Measurements from ENCODE around the gene MCTP1. TPM values are rescaled to one million over a fixed set of nuclear protein-coding genes. Genes with fewer than 3 reads are reported as not detected.

MCTP1 gene
- total RNA-seq, 1 experiment from 2014 or later, result 0.44 TPM

DNA sequence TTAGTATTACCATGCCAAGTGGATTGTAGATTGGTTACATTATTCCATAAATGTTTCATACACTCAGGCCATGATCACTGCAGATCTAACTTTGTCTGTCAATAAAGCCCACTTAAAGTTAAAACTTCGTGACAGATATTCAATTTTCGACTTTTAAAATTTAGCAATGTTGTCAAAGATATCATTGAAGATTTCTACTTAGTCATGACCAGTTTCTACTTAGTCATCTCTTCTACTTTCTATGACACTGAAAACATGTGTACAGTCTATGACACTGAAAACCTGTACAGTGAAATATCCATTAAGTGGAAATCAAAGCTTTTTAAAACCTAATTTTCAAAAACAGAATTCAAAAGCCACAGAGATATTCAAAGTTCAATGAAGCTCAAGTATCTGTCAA is 258.2 kb downstream of the MCTP1 start:
- intact Hi-C loops (cut with micrococcal nuclease), result no loop called here
- H2AFZ ChIP-seq (ENCODE audit: low read depth, low read length, poor library complexity, severe bottlenecking), result no peak overlapping the region
- H3K4me3 ChIP-seq (replicated peaks in 1 of 2; ENCODE audit: low read depth in 1 of 2, low read length in 2 of 2), result no peak overlapping the region
- no peak overlapping the region for H3K9ac ChIP-seq (ENCODE audit: low read length)
- no peaks in the 10 kb centered on the region for H3K9me2 ChIP-seq (ENCODE audit: insufficient read depth)
- H3K36me3 ChIP-seq (ENCODE audit: control insufficient read depth in 1 of 2, insufficient read depth in 2 of 2, low read length in 2 of 2), result no peaks in the 10 kb centered on the region
- no peak overlapping the region for H3K4me2 ChIP-seq (ENCODE audit: low read length)
- no peaks in the 10 kb centered on the region for H3K79me2 ChIP-seq (ENCODE audit: insufficient read depth, low read length)
- no TSS peak for BruUV-seq (replicated peaks)
- no peaks in the 10 kb centered on the region for H3K27me3 ChIP-seq (ENCODE audit: insufficient read depth, low read length)
- ChIA-PET CTCF (no interaction called here), RAD21 (ENCODE audit: low non-redundant PET in 1 of 2, low total read pairs in 2 of 2, uncharacterized antibody in 2 of 2, unreplicated experiment in 2 of 2) (no interaction called here), POLR2A (no interaction called here)
- DNase-seq (ENCODE audit: low read depth, low spot score) (no peak), ATAC-seq (no peak)
- H3K9me3 ChIP-seq (ENCODE audit: control insufficient read depth in 1 of 2, insufficient read depth in 1 of 2, low read depth in 1 of 2, low read length in 2 of 2), result no peaks in the 10 kb centered on the region
- H4K20me1 ChIP-seq (ENCODE audit: insufficient read depth), result no peaks in the 10 kb centered on the region
- H3K27ac ChIP-seq (ENCODE audit: low read depth, low read length), result no peak overlapping the region
- no peaks in the 10 kb centered on the region for H3K4me1 ChIP-seq (ENCODE audit: control insufficient read depth in 1 of 2, insufficient read depth in 2 of 2, low read length in 2 of 2)
- TF ChIP-seq POLR2AphosphoS5 (IDR thresholded peaks at IDR 0.05; ENCODE audit: low read depth, low read length) (no peak), SRF (IDR thresholded peaks at IDR 0.05; ENCODE audit: low read depth) (no peak), CEBPB (IDR thresholded peaks at IDR 0.05; ENCODE audit: low read depth) (no peak), FOSL1 (IDR thresholded peaks at IDR 0.05; ENCODE audit: low read depth) (no peak), EGR1 (IDR thresholded peaks at IDR 0.05; ENCODE audit: low read depth) (no peak), ELF1 (IDR thresholded peaks at IDR 0.05; ENCODE audit: borderline replicate concordance, low read depth) (no peak), EZH2phosphoT487 (IDR thresholded peaks at IDR 0.05; ENCODE audit: borderline replicate concordance) (no peak), TCF7L2 (IDR thresholded peaks at IDR 0.05; ENCODE audit: borderline replicate concordance, extremely low read depth, insufficient read depth, insufficient read length) (no peak), CBX3 (IDR thresholded peaks at IDR 0.05; ENCODE audit: low read depth) (no peak), JUND (IDR thresholded peaks at IDR 0.05) (no peak), SP1 (IDR thresholded peaks at IDR 0.05; ENCODE audit: low read depth) (no peak), SIN3A (IDR thresholded peaks at IDR 0.05; ENCODE audit: low read depth) (no peak), EZH2 (IDR thresholded peaks at IDR 0.05) (no peak), ZFX (IDR thresholded peaks at IDR 0.05) (no peak), YY1 (IDR thresholded peaks at IDR 0.05; ENCODE audit: extremely low read depth, insufficient replicate concordance, low read depth, low read length) (no peak), ZNF274 (IDR thresholded peaks at IDR 0.05; ENCODE audit: low read depth, low read length) (no peak)
- TF ChIP-seq, protein P1, sequence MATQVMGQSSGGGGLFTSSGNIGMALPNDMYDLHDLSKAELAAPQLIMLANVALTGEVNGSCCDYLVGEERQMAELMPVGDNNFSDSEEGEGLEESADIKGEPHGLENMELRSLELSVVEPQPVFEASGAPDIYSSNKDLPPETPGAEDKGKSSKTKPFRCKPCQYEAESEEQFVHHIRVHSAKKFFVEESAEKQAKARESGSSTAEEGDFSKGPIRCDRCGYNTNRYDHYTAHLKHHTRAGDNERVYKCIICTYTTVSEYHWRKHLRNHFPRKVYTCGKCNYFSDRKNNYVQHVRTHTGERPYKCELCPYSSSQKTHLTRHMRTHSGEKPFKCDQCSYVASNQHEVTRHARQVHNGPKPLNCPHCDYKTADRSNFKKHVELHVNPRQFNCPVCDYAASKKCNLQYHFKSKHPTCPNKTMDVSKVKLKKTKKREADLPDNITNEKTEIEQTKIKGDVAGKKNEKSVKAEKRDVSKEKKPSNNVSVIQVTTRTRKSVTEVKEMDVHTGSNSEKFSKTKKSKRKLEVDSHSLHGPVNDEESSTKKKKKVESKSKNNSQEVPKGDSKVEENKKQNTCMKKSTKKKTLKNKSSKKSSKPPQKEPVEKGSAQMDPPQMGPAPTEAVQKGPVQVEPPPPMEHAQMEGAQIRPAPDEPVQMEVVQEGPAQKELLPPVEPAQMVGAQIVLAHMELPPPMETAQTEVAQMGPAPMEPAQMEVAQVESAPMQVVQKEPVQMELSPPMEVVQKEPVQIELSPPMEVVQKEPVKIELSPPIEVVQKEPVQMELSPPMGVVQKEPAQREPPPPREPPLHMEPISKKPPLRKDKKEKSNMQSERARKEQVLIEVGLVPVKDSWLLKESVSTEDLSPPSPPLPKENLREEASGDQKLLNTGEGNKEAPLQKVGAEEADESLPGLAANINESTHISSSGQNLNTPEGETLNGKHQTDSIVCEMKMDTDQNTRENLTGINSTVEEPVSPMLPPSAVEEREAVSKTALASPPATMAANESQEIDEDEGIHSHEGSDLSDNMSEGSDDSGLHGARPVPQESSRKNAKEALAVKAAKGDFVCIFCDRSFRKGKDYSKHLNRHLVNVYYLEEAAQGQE (IDR thresholded peaks at IDR 0.05; ENCODE audit: low read depth), result no peak
- TF ChIP-seq, protein P2, sequence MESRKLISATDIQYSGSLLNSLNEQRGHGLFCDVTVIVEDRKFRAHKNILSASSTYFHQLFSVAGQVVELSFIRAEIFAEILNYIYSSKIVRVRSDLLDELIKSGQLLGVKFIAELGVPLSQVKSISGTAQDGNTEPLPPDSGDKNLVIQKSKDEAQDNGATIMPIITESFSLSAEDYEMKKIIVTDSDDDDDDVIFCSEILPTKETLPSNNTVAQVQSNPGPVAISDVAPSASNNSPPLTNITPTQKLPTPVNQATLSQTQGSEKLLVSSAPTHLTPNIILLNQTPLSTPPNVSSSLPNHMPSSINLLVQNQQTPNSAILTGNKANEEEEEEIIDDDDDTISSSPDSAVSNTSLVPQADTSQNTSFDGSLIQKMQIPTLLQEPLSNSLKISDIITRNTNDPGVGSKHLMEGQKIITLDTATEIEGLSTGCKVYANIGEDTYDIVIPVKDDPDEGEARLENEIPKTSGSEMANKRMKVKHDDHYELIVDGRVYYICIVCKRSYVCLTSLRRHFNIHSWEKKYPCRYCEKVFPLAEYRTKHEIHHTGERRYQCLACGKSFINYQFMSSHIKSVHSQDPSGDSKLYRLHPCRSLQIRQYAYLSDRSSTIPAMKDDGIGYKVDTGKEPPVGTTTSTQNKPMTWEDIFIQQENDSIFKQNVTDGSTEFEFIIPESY (IDR thresholded peaks at IDR 0.05; ENCODE audit: extremely low read depth, insufficient replicate concordance, low read length), result no peak
- TF ChIP-seq, protein P3, sequence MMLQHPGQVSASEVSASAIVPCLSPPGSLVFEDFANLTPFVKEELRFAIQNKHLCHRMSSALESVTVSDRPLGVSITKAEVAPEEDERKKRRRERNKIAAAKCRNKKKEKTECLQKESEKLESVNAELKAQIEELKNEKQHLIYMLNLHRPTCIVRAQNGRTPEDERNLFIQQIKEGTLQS (IDR thresholded peaks at IDR 0.05), result no peak
- TF ChIP-seq, protein P4, sequence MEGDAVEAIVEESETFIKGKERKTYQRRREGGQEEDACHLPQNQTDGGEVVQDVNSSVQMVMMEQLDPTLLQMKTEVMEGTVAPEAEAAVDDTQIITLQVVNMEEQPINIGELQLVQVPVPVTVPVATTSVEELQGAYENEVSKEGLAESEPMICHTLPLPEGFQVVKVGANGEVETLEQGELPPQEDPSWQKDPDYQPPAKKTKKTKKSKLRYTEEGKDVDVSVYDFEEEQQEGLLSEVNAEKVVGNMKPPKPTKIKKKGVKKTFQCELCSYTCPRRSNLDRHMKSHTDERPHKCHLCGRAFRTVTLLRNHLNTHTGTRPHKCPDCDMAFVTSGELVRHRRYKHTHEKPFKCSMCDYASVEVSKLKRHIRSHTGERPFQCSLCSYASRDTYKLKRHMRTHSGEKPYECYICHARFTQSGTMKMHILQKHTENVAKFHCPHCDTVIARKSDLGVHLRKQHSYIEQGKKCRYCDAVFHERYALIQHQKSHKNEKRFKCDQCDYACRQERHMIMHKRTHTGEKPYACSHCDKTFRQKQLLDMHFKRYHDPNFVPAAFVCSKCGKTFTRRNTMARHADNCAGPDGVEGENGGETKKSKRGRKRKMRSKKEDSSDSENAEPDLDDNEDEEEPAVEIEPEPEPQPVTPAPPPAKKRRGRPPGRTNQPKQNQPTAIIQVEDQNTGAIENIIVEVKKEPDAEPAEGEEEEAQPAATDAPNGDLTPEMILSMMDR (IDR thresholded peaks at IDR 0.05 in 2 of 3, conservative IDR thresholded peaks at IDR 0.05 in 1 of 3; ENCODE audit: borderline replicate concordance in 1 of 3, insufficient read depth in 1 of 3, low read depth in 2 of 3, low read length in 2 of 3), result no peak

Data from HCT116 (cell line).